Neural progenitor cell (in vitro differentiated cells): ENCODE measurements around the gene QKI.

Source experiments
- CTCF ChIP-seq: fragments of 200-600 bp; sonication (generic); IDR thresholded peaks from 2 replicates; pipeline ENCODE4 v1.5.1; 2017; ENCODE audit warnings: antibody characterized with exemption, mild to moderate bottlenecking
- EZH2 ChIP-seq: fragments of 200-600 bp; sonication (generic); IDR thresholded peaks from 2 replicates; pipeline ENCODE4 v1.6.1; 2017; ENCODE audit warnings: antibody characterized with exemption, mild to moderate bottlenecking, moderate library complexity

GRCh38 chr6:163381118-163381756 is 33.3 kb upstream of the QKI start:
- TF ChIP-seq EZH2 (no peak), CTCF (no peak)
